ENCODE data around the gene LTBP3.
"Not testable (repeated sequence)": the region's sequence is repeated elsewhere in the genome, so short reads cannot be mapped to it uniquely, and the experiment has no call there.

Gene LTBP3

DNA sequence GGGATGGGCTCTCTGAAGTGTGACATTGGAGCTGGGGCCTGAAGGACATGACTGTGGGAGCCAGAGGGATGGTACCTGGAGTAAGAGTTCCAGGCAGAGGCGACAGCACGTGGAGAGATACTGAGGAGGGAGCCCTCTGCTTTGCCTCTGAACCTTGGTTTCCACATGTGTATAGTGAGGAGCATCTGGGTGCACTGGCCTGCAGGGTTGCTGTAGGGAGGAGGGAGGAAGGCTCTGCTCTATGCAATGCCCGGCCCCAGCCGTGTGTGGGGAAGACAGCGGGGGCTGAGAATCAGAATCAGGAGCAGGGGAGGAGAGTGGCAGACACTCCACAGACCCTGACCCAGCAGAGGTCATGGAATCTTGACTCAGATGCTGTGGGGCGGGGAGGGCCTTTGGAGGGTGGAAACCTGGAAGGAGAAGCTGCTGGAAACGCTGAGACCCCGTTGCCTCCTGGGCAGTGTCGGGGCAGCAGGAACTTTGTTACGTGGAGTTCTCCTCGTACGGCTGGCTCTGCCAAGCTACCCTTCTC, 29.3 kb downstream of the LTBP3 start:
- H3K4me3 Mint-ChIP-seq: no peak overlapping the region
- peak overlapping the region; percentile 5 for H3K27ac Mint-ChIP-seq
- peaks cover 64% of the 10 kb centered on the region for H3K36me3 Mint-ChIP-seq
- H3K4me1 Mint-ChIP-seq: peaks cover 29% of the 10 kb centered on the region
- ATAC-seq (no peak), DNase-seq (ENCODE audit: low spot score in 2 of 2) (no peak)
- no peaks in the 10 kb centered on the region for H3K9me3 Mint-ChIP-seq

DNA sequence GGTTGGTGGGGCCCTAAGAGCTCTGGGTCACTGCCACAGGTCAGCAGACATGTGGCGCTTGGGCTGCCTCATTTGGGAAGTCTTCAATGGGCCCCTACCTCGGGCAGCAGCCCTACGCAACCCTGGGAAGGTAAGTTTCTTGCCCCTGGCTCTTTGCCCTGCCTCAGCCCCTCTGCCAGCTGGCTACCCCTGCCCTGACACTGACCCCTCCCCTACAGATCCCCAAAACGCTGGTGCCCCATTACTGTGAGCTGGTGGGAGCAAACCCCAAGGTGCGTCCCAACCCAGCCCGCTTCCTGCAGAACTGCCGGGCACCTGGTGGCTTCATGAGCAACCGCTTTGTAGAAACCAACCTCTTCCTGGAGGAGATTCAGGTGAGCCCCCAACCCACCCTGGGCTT, 31.4 kb downstream of the LTBP3 start:
- H3K4me3 Mint-ChIP-seq: peak overlapping the region; percentile 84
- peak overlapping the region; percentile 26 for H3K27ac Mint-ChIP-seq
- peaks cover 43% of the 10 kb centered on the region for H3K36me3 Mint-ChIP-seq
- DNase-seq (ENCODE audit: low spot score in 2 of 2) (no peak), ATAC-seq (no peak)
- H3K4me1 Mint-ChIP-seq: peaks cover 46% of the 10 kb centered on the region
- no peaks in the 10 kb centered on the region for H3K9me3 Mint-ChIP-seq

DNA sequence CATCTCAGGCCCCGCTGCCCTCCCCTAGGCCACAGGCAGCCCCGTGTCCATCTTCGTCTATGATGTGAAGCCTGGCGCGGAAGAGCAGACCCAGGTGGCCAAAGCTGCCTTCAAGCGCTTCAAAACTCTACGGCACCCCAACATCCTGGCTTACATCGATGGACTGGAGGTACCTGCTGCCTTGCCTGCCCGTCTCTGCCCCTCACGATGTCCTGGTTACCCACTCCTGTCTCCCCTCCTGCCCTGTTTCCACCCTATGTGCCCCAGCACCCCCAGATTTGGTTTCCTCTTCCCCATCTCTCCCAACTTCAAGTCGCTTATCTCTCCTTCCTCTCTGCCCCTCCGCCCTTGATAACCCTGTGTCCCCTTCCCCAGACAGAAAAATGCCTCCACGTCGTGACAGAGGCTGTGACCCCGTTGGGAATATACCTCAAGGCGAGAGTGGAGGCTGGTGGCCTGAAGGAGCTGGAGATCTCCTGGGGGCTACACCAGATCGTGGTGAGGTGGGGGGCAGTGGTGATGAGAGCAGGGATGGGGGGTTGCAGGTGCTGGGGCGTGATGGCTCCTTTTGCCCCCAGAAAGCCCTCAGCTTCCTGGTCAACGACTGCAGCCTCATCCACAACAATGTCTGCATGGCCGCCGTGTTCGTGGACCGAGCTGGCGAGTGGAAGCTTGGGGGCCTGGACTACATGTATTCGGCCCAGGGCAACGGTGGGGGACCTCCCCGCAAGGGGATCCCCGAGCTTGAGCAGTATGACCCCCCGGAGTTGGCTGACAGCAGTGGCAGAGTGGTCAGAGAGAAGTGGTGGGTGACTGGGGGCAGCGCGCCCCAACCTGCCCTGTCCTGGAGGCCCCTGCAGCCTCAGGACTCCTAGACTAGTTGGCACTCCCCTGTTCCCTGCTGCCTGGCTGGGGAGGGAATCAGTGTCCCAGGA, 32.3 kb downstream of the LTBP3 start:
- H3K4me1 Mint-ChIP-seq: peaks cover 46% of the 10 kb centered on the region
- DNase-seq (ENCODE audit: low spot score in 2 of 2) (no peak), ATAC-seq (no peak)
- H3K4me3 Mint-ChIP-seq: peak overlapping the region; percentile 84
- H3K9me3 Mint-ChIP-seq: no peaks in the 10 kb centered on the region
- peaks cover 34% of the 10 kb centered on the region for H3K36me3 Mint-ChIP-seq
- H3K27ac Mint-ChIP-seq: peak overlapping the region; percentile 90

DNA sequence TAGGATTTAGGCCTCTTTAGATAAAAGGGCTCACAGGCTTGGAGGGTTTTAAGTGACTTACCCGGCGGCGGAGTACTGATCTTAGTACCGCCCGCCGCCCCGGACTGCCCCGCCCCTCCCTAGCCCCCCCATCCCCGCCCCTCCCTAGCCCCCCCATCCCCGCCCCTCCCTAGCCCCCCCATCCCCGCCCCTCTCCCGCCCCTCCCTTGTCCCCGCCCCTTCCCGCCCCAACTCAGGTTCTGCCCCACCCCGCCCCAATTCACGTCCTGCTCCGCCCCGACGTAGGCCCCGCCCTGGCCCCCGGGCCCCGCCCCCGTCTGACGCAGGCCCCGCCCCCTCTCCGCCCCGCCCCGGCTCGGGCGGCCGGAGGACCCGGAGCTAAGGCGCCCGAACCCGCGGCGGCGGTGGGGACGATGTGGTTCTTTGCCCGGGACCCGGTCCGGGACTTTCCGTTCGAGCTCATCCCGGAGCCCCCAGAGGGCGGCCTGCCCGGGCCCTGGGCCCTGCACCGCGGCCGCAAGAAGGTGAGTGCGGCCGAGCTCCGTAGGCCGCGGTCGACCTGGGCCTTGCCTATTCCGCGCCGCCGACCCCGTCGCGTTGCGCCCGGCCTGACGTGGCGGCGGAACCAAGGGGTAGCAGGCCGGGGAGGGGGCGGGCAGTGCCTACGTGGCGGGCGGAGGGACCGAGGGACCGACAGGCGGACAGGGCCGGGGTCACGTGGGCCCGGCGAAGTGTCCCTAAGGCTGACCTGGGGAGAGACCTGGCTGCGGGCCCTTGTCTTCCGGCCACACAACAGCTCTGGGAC, 33.2 kb downstream of the LTBP3 start, which contains the start of gene SCYL1:
Gene SCYL1 (plus strand): TSS at position 343 of the 805 bp plus-strand sequence. CDS start 71 bp downstream, at position 414.
- H3K4me1 Mint-ChIP-seq: peaks cover 46% of the 10 kb centered on the region
- H3K4me3 Mint-ChIP-seq: peak within 1 kb of the TSS; percentile 84
- peak within 1 kb of the TSS; percentile 90 for H3K27ac Mint-ChIP-seq
- ATAC-seq (peak; percentile 87), DNase-seq (ENCODE audit: low spot score in 2 of 2) (peak; percentile 74 to 86)
- no peaks in the 10 kb centered on the region for H3K9me3 Mint-ChIP-seq
- H3K36me3 Mint-ChIP-seq: peaks cover 25% of the 10 kb centered on the region

GRCh38 chr11:65524014-65524740, 34.0 kb downstream of the LTBP3 start:
- Mint-ChIP-seq H3K4me3 (peak overlapping the region; percentile 84), H3K36me3 (peaks cover 24% of the 10 kb centered on the region), H3K27ac (peak overlapping the region; percentile 88), H3K4me1 (peaks cover 46% of the 10 kb centered on the region), H3K9me3 (no peaks in the 10 kb centered on the region)
- DNase-seq (ENCODE audit: low spot score in 2 of 2) (no peak), ATAC-seq (peak; percentile 35)

DNA sequence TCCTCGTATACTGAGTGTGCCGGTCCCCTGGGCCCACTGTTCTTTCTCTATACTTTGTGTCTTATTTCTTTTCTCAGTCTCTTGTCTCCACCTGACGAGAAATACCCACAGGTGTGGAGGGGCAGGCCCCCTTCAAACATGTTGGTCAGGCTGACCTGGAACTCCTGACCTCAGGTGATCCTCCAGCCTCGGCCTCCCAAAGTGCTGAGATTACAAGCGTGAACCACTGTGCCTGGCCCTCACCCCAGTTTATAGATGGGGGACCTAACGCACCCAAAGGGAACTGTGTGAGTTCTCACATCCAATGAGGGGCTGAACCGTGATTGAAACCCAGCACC, 34.6 kb downstream of the LTBP3 start:
- H3K4me3 Mint-ChIP-seq: peak overlapping the region; percentile 84
- not testable (repeated sequence) for DNase-seq (ENCODE audit: low spot score in 2 of 2); H3K9me3 Mint-ChIP-seq; ATAC-seq
- peaks cover 41% of the 10 kb centered on the region for H3K4me1 Mint-ChIP-seq
- H3K27ac Mint-ChIP-seq: peak overlapping the region; percentile 55
- peaks cover 18% of the 10 kb centered on the region for H3K36me3 Mint-ChIP-seq

GRCh38 chr11:65522718-65523630, 35.2 kb downstream of the LTBP3 start:
- Mint-ChIP-seq H3K4me3 (peak overlapping the region; percentile 84), H3K4me1 (peaks cover 40% of the 10 kb centered on the region), H3K36me3 (peaks cover 12% of the 10 kb centered on the region), H3K27ac (peak overlapping the region; percentile 55)
- not testable (repeated sequence) for H3K9me3 Mint-ChIP-seq; DNase-seq (ENCODE audit: low spot score in 2 of 2); ATAC-seq

- H3K4me3 Mint-ChIP-seq: peak overlapping the region; percentile 84
- not testable (repeated sequence) for ATAC-seq; DNase-seq (ENCODE audit: low spot score in 2 of 2); H3K36me3 Mint-ChIP-seq; H3K9me3 Mint-ChIP-seq; H3K27ac Mint-ChIP-seq
- peaks cover 36% of the 10 kb centered on the region for H3K4me1 Mint-ChIP-seq
Observed at GRCh38 chr11:65521777-65522521, 36.2 kb downstream of the LTBP3 start.

GRCh38 chr11:65518941-65519549, 39.1 kb downstream of the LTBP3 start:
- H3K4me3 Mint-ChIP-seq, ATAC-seq, H3K36me3 Mint-ChIP-seq: not testable (repeated sequence)

GRCh38 chr11:65516135-65516968, 41.8 kb downstream of the LTBP3 start:
- ATAC-seq: peak; percentile 65
- no peak overlapping the region for H3K4me3 Mint-ChIP-seq
- H3K4me1 Mint-ChIP-seq: peaks cover 10% of the 10 kb centered on the region

More at GRCh38 chr11:65518941-65519549, 39.1 kb downstream of the LTBP3 start:
- not testable (repeated sequence) for DNase-seq (ENCODE audit: low spot score in 2 of 2); H3K9me3 Mint-ChIP-seq; H3K27ac Mint-ChIP-seq
- peaks cover 28% of the 10 kb centered on the region for H3K4me1 Mint-ChIP-seq

GRCh38 chr11:65512311-65512710, 45.8 kb downstream of the LTBP3 start:
- not testable (repeated sequence) for H3K9me3 Mint-ChIP-seq; ATAC-seq; DNase-seq (ENCODE audit: low spot score in 2 of 2); H3K4me3 Mint-ChIP-seq; H3K27ac Mint-ChIP-seq
- Mint-ChIP-seq H3K4me1 (peaks cover 28% of the 10 kb centered on the region), H3K36me3 (peaks cover 15% of the 10 kb centered on the region)

More at GRCh38 chr11:65516135-65516968, 41.8 kb downstream of the LTBP3 start:
- peak overlapping the region; percentile 62 for H3K27ac Mint-ChIP-seq
- H3K9me3 Mint-ChIP-seq: no peaks in the 10 kb centered on the region
- H3K36me3 Mint-ChIP-seq: no peaks in the 10 kb centered on the region
- DNase-seq (ENCODE audit: low spot score in 2 of 2): no peak

DNA sequence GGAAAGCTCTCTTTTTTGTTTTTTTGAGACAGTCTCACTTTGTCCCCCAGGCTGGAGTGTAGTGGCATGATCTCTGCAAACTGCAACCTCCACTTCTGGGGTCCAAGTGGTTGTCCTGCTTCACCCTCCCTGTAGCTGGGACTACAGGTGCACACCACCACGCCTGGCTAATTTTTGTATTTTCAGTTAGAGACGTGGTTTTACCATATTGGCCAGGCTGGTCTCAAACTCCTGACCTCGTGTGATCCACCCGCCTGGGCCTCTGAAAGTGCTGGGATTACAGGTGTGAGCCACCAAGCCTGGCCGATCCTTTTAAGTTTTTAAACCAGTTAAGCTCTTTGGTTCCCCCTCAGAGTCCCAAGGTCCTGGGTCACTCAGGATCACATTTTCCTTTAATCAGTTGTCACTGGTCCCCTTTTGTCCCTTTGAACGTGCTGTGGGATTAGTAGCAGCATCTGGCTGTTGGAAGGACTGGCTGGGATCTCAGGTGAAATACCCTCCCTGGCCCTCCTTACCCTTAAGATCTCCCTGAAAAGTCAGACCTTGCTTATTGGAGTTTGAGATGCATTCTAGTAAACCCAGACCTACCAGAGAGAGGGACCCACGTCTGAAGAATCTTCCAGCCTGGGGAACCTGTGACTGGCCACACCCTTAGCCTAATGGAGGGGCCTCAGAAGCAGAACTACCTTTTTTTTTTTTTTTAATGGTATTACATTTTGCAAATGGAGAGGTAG, 51.2 kb downstream of the LTBP3 start:
- no peak overlapping the region for H3K27ac Mint-ChIP-seq
- DNase-seq (ENCODE audit: low spot score in 2 of 2) (peak in 1 of 2 donors; percentile 72), ATAC-seq (peak; percentile 60)
- H3K4me3 Mint-ChIP-seq: no peak overlapping the region
- no peaks in the 10 kb centered on the region for H3K9me3 Mint-ChIP-seq
- peaks cover 15% of the 10 kb centered on the region for H3K36me3 Mint-ChIP-seq
- H3K4me1 Mint-ChIP-seq: peaks cover 66% of the 10 kb centered on the region

Data from stimulated activated effector memory CD8-positive, alpha-beta T cell treated with anti-CD3 and anti-CD28 coated beads, Interleukin-12 subunit alpha, Interleukin-12 subunit beta, amount 100 ng/mL, for 72 hours (primary cell).